H1 (cell line): Measurements from ENCODE around the gene POLD4. TPM values are rescaled to one million over a fixed set of nuclear protein-coding genes. Genes with fewer than 3 reads are reported as not detected.

Experiments used
- BRCA1 ChIP-seq: IDR thresholded peaks from 2 replicates; pipeline ENCODE4 v1.6.1; 2012; ENCODE audit warnings: low read depth, low read length, improper control_type of control experiment
- CBX8 ChIP-seq: fragments of 300-800, 300-1000 bp; sonication (generic); IDR thresholded peaks from 2 replicates; pipeline ENCODE4 v1.7.1; 2016; ENCODE audit warnings: low read depth, low read length, borderline replicate concordance
- E2F6 ChIP-seq: IDR thresholded peaks from 2 replicates; pipeline ENCODE4 v1.6.1; 2012; ENCODE audit warnings: inconsistent platforms
- JUND ChIP-seq: IDR thresholded peaks from 2 replicates; pipeline ENCODE4 v1.6.1; 2011; ENCODE audit warnings: mild to moderate bottlenecking, improper control_type of control experiment, low read length
- POLR2A ChIP-seq, 2 experiments: IDR thresholded peaks; 1 replicate in 1 of 2; 2 replicates in 1 of 2; pipeline ENCODE4 v1.6.1; 2011; ENCODE audit warnings: low read depth in 2 of 2, low read length in 2 of 2, mild to moderate bottlenecking in 2 of 2; ENCODE audit errors: control extremely low read depth in 1 of 2
- POLR2AphosphoS5 ChIP-seq: IDR thresholded peaks from 2 replicates; pipeline ENCODE4 v1.6.1; 2011; ENCODE audit warnings: low read depth, low read length
- RBBP5 ChIP-seq: IDR thresholded peaks from 2 replicates; pipeline ENCODE4 v1.7.1; 2012; ENCODE audit warnings: low read depth, mild to moderate bottlenecking, inconsistent platforms, low read length, moderate library complexity, borderline replicate concordance
- TAF1 ChIP-seq: IDR thresholded peaks from 2 replicates; pipeline ENCODE4 v1.6.1; 2011; ENCODE audit warnings: mild to moderate bottlenecking, low read depth, low read length
- TEAD4 ChIP-seq: IDR thresholded peaks from 2 replicates; pipeline ENCODE4 v1.6.1; 2012; ENCODE audit warnings: low read depth, low read length, inconsistent platforms, mixed read lengths
- YY1 ChIP-seq: IDR thresholded peaks from 2 replicates; pipeline ENCODE4 v1.6.1; 2011; ENCODE audit warnings: low read depth, mild to moderate bottlenecking, low read length
- polyA plus RNA-seq, 7 experiments: library from polyadenylated mRNA; depleted of rRNA in 3 of 7; stranded (reverse) in 5 of 7; unstranded in 2 of 7; fragments of >200 nt in 5 of 7; fragments of 200-250 nt in 2 of 7; gene quantifications; 1 replicate in 5 of 7; 2 replicates in 1 of 7; 4 replicates in 1 of 7; pipeline versions ENCODE4 v1.2.1 to v1.2.3, GENCODE V29; 2011 to 2013; ENCODE audit warnings: missing spikeins in 2 of 7, mixed read lengths in 2 of 7
- total RNA-seq: library from RNA; stranded (reverse); fragmentation: NEBNext Ultra II Directional; extraction: Animal tissue kit (Norgen Biotek cat#: 25700); gene quantifications from 2 replicates; pipeline ENCODE4 v1.2.1, GENCODE V29; 2021
- TF ChIP-seq, protein P1 (sequence below): fragments of 300-600 bp; sonication (generic); IDR thresholded peaks from 2 replicates; pipeline ENCODE4 v1.7.1; 2012; ENCODE audit warnings: low read length, moderate library complexity, mild to moderate bottlenecking, inconsistent platforms; ENCODE audit not compliant: insufficient replicate concordance

The POLD4 gene
- total and polyA plus RNA-seq, 2 of the 8 experiments (the other 6 are each of a cell fraction or from before 2014, with no cell fraction given): 21.2 to 46.7 TPM

- TF ChIP-seq RBBP5 (0 out of 2 replicates have a peak, but pooled peaks have one; percentile 6), BRCA1 (no peak), POLR2A (IDR thresholded peaks at IDR 0.05; ENCODE audit: control extremely low read depth in 1 of 2, low read depth in 2 of 2, low read length in 2 of 2) (peak in 1 of 2 experiments; percentile 72; a peak in 1 of 3 replicates), TEAD4 (no peak), YY1 (peak; percentile 80; the same call in 1 of the 2 replicates), TAF1 (peak; percentile 74), CBX8 (no peak), POLR2AphosphoS5 (peak; percentile 76), E2F6 (peak; percentile 77), JUND (no peak)
- TF ChIP-seq, protein P1, sequence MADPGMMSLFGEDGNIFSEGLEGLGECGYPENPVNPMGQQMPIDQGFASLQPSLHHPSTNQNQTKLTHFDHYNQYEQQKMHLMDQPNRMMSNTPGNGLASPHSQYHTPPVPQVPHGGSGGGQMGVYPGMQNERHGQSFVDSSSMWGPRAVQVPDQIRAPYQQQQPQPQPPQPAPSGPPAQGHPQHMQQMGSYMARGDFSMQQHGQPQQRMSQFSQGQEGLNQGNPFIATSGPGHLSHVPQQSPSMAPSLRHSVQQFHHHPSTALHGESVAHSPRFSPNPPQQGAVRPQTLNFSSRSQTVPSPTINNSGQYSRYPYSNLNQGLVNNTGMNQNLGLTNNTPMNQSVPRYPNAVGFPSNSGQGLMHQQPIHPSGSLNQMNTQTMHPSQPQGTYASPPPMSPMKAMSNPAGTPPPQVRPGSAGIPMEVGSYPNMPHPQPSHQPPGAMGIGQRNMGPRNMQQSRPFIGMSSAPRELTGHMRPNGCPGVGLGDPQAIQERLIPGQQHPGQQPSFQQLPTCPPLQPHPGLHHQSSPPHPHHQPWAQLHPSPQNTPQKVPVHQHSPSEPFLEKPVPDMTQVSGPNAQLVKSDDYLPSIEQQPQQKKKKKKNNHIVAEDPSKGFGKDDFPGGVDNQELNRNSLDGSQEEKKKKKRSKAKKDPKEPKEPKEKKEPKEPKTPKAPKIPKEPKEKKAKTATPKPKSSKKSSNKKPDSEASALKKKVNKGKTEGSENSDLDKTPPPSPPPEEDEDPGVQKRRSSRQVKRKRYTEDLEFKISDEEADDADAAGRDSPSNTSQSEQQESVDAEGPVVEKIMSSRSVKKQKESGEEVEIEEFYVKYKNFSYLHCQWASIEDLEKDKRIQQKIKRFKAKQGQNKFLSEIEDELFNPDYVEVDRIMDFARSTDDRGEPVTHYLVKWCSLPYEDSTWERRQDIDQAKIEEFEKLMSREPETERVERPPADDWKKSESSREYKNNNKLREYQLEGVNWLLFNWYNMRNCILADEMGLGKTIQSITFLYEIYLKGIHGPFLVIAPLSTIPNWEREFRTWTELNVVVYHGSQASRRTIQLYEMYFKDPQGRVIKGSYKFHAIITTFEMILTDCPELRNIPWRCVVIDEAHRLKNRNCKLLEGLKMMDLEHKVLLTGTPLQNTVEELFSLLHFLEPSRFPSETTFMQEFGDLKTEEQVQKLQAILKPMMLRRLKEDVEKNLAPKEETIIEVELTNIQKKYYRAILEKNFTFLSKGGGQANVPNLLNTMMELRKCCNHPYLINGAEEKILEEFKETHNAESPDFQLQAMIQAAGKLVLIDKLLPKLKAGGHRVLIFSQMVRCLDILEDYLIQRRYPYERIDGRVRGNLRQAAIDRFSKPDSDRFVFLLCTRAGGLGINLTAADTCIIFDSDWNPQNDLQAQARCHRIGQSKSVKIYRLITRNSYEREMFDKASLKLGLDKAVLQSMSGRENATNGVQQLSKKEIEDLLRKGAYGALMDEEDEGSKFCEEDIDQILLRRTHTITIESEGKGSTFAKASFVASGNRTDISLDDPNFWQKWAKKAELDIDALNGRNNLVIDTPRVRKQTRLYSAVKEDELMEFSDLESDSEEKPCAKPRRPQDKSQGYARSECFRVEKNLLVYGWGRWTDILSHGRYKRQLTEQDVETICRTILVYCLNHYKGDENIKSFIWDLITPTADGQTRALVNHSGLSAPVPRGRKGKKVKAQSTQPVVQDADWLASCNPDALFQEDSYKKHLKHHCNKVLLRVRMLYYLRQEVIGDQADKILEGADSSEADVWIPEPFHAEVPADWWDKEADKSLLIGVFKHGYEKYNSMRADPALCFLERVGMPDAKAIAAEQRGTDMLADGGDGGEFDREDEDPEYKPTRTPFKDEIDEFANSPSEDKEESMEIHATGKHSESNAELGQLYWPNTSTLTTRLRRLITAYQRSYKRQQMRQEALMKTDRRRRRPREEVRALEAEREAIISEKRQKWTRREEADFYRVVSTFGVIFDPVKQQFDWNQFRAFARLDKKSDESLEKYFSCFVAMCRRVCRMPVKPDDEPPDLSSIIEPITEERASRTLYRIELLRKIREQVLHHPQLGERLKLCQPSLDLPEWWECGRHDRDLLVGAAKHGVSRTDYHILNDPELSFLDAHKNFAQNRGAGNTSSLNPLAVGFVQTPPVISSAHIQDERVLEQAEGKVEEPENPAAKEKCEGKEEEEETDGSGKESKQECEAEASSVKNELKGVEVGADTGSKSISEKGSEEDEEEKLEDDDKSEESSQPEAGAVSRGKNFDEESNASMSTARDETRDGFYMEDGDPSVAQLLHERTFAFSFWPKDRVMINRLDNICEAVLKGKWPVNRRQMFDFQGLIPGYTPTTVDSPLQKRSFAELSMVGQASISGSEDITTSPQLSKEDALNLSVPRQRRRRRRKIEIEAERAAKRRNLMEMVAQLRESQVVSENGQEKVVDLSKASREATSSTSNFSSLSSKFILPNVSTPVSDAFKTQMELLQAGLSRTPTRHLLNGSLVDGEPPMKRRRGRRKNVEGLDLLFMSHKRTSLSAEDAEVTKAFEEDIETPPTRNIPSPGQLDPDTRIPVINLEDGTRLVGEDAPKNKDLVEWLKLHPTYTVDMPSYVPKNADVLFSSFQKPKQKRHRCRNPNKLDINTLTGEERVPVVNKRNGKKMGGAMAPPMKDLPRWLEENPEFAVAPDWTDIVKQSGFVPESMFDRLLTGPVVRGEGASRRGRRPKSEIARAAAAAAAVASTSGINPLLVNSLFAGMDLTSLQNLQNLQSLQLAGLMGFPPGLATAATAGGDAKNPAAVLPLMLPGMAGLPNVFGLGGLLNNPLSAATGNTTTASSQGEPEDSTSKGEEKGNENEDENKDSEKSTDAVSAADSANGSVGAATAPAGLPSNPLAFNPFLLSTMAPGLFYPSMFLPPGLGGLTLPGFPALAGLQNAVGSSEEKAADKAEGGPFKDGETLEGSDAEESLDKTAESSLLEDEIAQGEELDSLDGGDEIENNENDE: no peak
These were observed 48.3 kb upstream of the POLD4 start, which contains the start of gene PPP1CA (continued) for GRCh38 chr11:67401495-67402191.
